ENCODE results near the gene KHDC3L. TPM values are rescaled to one million over a fixed set of nuclear protein-coding genes. Genes with fewer than 3 reads are reported as not detected.
A peak's percentile ranks its signal among the peaks of the same experiment; 100 is the strongest.

KHDC3L gene
- total and polyA plus RNA-seq, 2 of the 4 experiments (the other 2 are of a cell fraction) = not detected

- H3K4me3 ChIP-seq (ENCODE audit: insufficient read depth, low read depth, low read length) = no peak overlapping the region
- no TSS peak for BruUV-seq (replicated peaks)
- no peak overlapping the region for H4K5ac ChIP-seq (ENCODE audit: low read depth, low read length)
- H3K4me1 ChIP-seq (ENCODE audit: control insufficient read depth, insufficient read depth, low read length) = no peaks in the 10 kb centered on the region
- no peaks in the 10 kb centered on the region for H3K36me3 ChIP-seq (ENCODE audit: control insufficient read depth, insufficient read depth, low read length)
- in situ Hi-C loops (cut with MboI; ENCODE audit: low sequenced_read_pairs) = no loop called here
- dilution Hi-C loops (cut with HindIII; ENCODE audit: low sequenced_read_pairs, unreplicated experiment) = no loop called here
- H2BK20ac ChIP-seq (ENCODE audit: low read depth, low read length) = no peak overlapping the region
- H3K56ac ChIP-seq (ENCODE audit: extremely low read depth, insufficient read depth, low read length) = no peak overlapping the region
- no peak overlapping the region for H3K14ac ChIP-seq (replicated peaks; ENCODE audit: low read depth, low read length)
- no peak overlapping the region for H3K18ac ChIP-seq (ENCODE audit: low read depth, low read length)
- H3K9ac ChIP-seq (ENCODE audit: low read depth, low read length) = no peak overlapping the region
- H3K23ac ChIP-seq (ENCODE audit: low read depth, low read length) = no peak overlapping the region
- H2BK15ac ChIP-seq (ENCODE audit: low read depth, low read length) = no peak overlapping the region
- H2AK5ac ChIP-seq (ENCODE audit: low read depth, low read length) = no peak overlapping the region
- H3K9me1 ChIP-seq (ENCODE audit: insufficient read depth, low read length) = no peaks in the 10 kb centered on the region
- WGBS, 2 experiments (ENCODE audit: extremely low coverage in 2 of 2, insufficient read length in 1 of 2) = no CpG with 5 or more reads among the region's 6 CpGs
- intact Hi-C loops (cut with micrococcal nuclease) = no loop called here
- DNase-seq (peak; percentile 10), ATAC-seq (ENCODE audit: low read depth) (peak; percentile 17; the same call in 1 of the 2 replicates)
- H4K91ac ChIP-seq (ENCODE audit: insufficient read depth, low read depth, low read length) = no peak overlapping the region
- no peak overlapping the region for H4K8ac ChIP-seq (ENCODE audit: low read depth in 2 of 2, low read length in 2 of 2)
- H3K27me3 ChIP-seq (ENCODE audit: control insufficient read depth, insufficient read depth, low read length) = no peaks in the 10 kb centered on the region
- H4K20me1 ChIP-seq (ENCODE audit: insufficient read depth, low read length) = no peaks in the 10 kb centered on the region
- no peak overlapping the region for H3K4ac ChIP-seq (ENCODE audit: low read depth, low read length)
- H2BK5ac ChIP-seq (ENCODE audit: low read depth, low read length, poor library complexity, severe bottlenecking) = no peak overlapping the region
- CTCF ChIA-PET = no interaction called here
- H2BK120ac ChIP-seq (ENCODE audit: low read depth, low read length) = no peak overlapping the region
- H3K9me3 ChIP-seq (ENCODE audit: control insufficient read depth, insufficient read depth, low read length) = no peaks in the 10 kb centered on the region
- no peak overlapping the region for H2AK9ac ChIP-seq (replicated peaks; ENCODE audit: low read depth, low read length, poor library complexity)
- H3K27ac ChIP-seq (ENCODE audit: insufficient read depth, low read length) = no peak overlapping the region
- TF ChIP-seq POLR2A (IDR thresholded peaks at IDR 0.05; ENCODE audit: low read depth, low read length) = no peak
- TF ChIP-seq MAZ (IDR thresholded peaks at IDR 0.05; ENCODE audit: borderline replicate concordance, low read depth, low read length) = no peak
- TF ChIP-seq SMC3 (IDR thresholded peaks at IDR 0.05; ENCODE audit: low read depth, low read length) = no peak
- no peak for TF ChIP-seq BHLHE40 (IDR thresholded peaks at IDR 0.05; ENCODE audit: low read depth, low read length)
- TF ChIP-seq NFE2L2 (IDR thresholded peaks at IDR 0.05; ENCODE audit: low read depth, low read length) = no peak
- TF ChIP-seq, protein P1, sequence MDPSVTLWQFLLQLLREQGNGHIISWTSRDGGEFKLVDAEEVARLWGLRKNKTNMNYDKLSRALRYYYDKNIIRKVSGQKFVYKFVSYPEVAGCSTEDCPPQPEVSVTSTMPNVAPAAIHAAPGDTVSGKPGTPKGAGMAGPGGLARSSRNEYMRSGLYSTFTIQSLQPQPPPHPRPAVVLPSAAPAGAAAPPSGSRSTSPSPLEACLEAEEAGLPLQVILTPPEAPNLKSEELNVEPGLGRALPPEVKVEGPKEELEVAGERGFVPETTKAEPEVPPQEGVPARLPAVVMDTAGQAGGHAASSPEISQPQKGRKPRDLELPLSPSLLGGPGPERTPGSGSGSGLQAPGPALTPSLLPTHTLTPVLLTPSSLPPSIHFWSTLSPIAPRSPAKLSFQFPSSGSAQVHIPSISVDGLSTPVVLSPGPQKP (IDR thresholded peaks at IDR 0.05; ENCODE audit: borderline replicate concordance, low read depth, low read length) = no peak
- POLR2A ChIA-PET (ENCODE audit: unreplicated experiment) = no interaction called here
- no peak overlapping the region for H2AFZ ChIP-seq (replicated peaks; ENCODE audit: low read length, poor library complexity)
- H3K79me1 ChIP-seq (ENCODE audit: low read depth in 1 of 2, low read length in 2 of 2) = no peaks in the 10 kb centered on the region
- no peak overlapping the region for H3K4me2 ChIP-seq (ENCODE audit: low read depth, low read length)
Measured at GRCh38 chr6:73382462-73383113, 20.1 kb downstream of the KHDC3L start.
